Measurements from ENCODE around the gene NUP43. TPM values are rescaled to one million over a fixed set of nuclear protein-coding genes. Genes with fewer than 3 reads are reported as not detected.

NUP43 gene
- polyA plus RNA-seq, 2 of the 4 experiments (the other 2 are of a cell fraction), result 20.0 to 40.3 TPM

- Histone ChIP-seq H3K4me1 (no peaks in the 10 kb centered on the region), H3K27ac (no peak overlapping the region), H3K4me2 (no peak overlapping the region), H3K9me3 (no peaks in the 10 kb centered on the region), H3K4me3 (no peak overlapping the region)
- POLR2A ChIA-PET, result no interaction called here
- CTCF ChIA-PET, result interaction anchor here (0.6 kb wide), 2 partner anchors 10 to 1190 kb away, joined by 3 read pairs; no protein-coding TSS in a partner anchor
- WGBS (ENCODE audit: missing lambda C conversion rate), result 100% methylated on average over 2 of the region's 2 CpGs
- DNase-seq (ENCODE audit: low read depth in 1 of 2, low spot score in 1 of 2), result no peak
- TF ChIP-seq FOSB (CRISPR knock-in tag; IDR thresholded peaks at IDR 0.05), result no peak
- no peak for TF ChIP-seq CEBPB (IDR thresholded peaks at IDR 0.05)
- no peak for TF ChIP-seq KDM1A (IDR thresholded peaks at IDR 0.05; ENCODE audit: low read depth)
- TF ChIP-seq KDM5A (IDR thresholded peaks at IDR 0.05), result no peak
- ATAC-seq, result no peak
- no peak for FAIRE-seq
Measured at GRCh38 chr6:149698175-149698574, 48.2 kb downstream of the NUP43 start.

- no peaks in the 10 kb centered on the region for H3K9me3 ChIP-seq
- 68% methylated on average over 1 of the region's 1 CpG for WGBS (ENCODE audit: missing lambda C conversion rate)
- no peaks in the 10 kb centered on the region for H3K4me1 ChIP-seq
- DNase-seq (ENCODE audit: low read depth in 1 of 2, low spot score in 1 of 2) (no peak), ATAC-seq (no peak), FAIRE-seq (no peak)
- no peak overlapping the region for H3K4me3 ChIP-seq
- H3K27ac ChIP-seq, result no peak overlapping the region
- no peak overlapping the region for H3K4me2 ChIP-seq
- CTCF ChIA-PET, result no interaction called here
- POLR2A ChIA-PET, result no interaction called here
- TF ChIP-seq CTCF (IDR thresholded peaks at IDR 0.05) (no peak), HEYL (CRISPR knock-in tag; IDR thresholded peaks at IDR 0.05) (no peak), EP300 (IDR thresholded peaks at IDR 0.05) (no peak), JUN (IDR thresholded peaks at IDR 0.05) (no peak), ELK1 (IDR thresholded peaks at IDR 0.05; ENCODE audit: low read depth, low read length) (no peak), CBX8 (IDR thresholded peaks at IDR 0.05) (no peak), SMC3 (IDR thresholded peaks at IDR 0.05) (no peak), USF2 (IDR thresholded peaks at IDR 0.05) (no peak), BCL3 (IDR thresholded peaks at IDR 0.05) (no peak), FOXS1 (CRISPR knock-in tag; IDR thresholded peaks at IDR 0.05) (no peak), ZC3H11A (IDR thresholded peaks at IDR 0.05) (no peak)
Measured at GRCh38 chr6:149696901-149697300, 49.4 kb downstream of the NUP43 start.

- FAIRE-seq (no peak), DNase-seq (ENCODE audit: low read depth in 1 of 2, low spot score in 1 of 2) (no peak), ATAC-seq (no peak)
- ChIA-PET CTCF (interaction anchor here (0.8 kb wide), 1 partner anchor 10 kb away, joined by 3 read pairs; no protein-coding TSS in a partner anchor), POLR2A (no interaction called here)
- Histone ChIP-seq H3K4me2 (no peak overlapping the region), H3K4me3 (no peak overlapping the region), H3K4me1 (no peaks in the 10 kb centered on the region), H3K27ac (no peak overlapping the region), H3K9me3 (no peaks in the 10 kb centered on the region)
- 96% methylated on average over 2 of the region's 2 CpGs for WGBS (ENCODE audit: missing lambda C conversion rate)
- no peak for TF ChIP-seq ZFP36 (IDR thresholded peaks at IDR 0.05; ENCODE audit: borderline replicate concordance, partially characterized antibody)
Measured at GRCh38 chr6:149694921-149695320, 51.4 kb downstream of the NUP43 start.

- H3K4me3 ChIP-seq, result no peak overlapping the region
- no peaks in the 10 kb centered on the region for H3K4me1 ChIP-seq
- TF ChIP-seq RNF2 (IDR thresholded peaks at IDR 0.05; ENCODE audit: borderline replicate concordance, low read depth), result no peak
- TF ChIP-seq ELK1 (IDR thresholded peaks at IDR 0.05; ENCODE audit: low read depth, low read length), result no peak
- TF ChIP-seq PBX3 (IDR thresholded peaks at IDR 0.05), result no peak
- TF ChIP-seq EHMT2 (IDR thresholded peaks at IDR 0.05; ENCODE audit: low read depth), result no peak
- no peak for TF ChIP-seq MYC (IDR thresholded peaks at IDR 0.05; ENCODE audit: borderline replicate concordance, low read length)
- no peak for TF ChIP-seq FOXS1 (CRISPR knock-in tag; IDR thresholded peaks at IDR 0.05)
- no peak for TF ChIP-seq FOSB (CRISPR knock-in tag; IDR thresholded peaks at IDR 0.05)
- no peak for TF ChIP-seq POLR2A (IDR thresholded peaks at IDR 0.05; ENCODE audit: low read length)
- no peak for TF ChIP-seq RAD21 (conservative IDR thresholded peaks at IDR 0.05 in 1 of 2, IDR thresholded peaks at IDR 0.05 in 1 of 2)
- no peak for TF ChIP-seq ZNF302 (CRISPR knock-in tag; IDR thresholded peaks at IDR 0.05)
- TF ChIP-seq HOXA7 (CRISPR knock-in tag; IDR thresholded peaks at IDR 0.05), result no peak
- TF ChIP-seq NFE2L2 (conservative IDR thresholded peaks at IDR 0.05; ENCODE audit: low read length), result no peak
- FAIRE-seq (no peak), DNase-seq (ENCODE audit: low read depth in 1 of 2, low spot score in 1 of 2) (no peak), ATAC-seq (no peak)
- ChIA-PET CTCF (interaction anchor here (0.7 kb wide), 1 partner anchor 55 kb away, joined by 3 read pairs; no protein-coding TSS in a partner anchor), POLR2A (no interaction called here)
- 93% methylated on average over 2 of the region's 2 CpGs for WGBS (ENCODE audit: missing lambda C conversion rate)
- no peak overlapping the region for H3K27ac ChIP-seq
- no peaks in the 10 kb centered on the region for H3K9me3 ChIP-seq
- H3K4me2 ChIP-seq, result no peak overlapping the region
Measured at GRCh38 chr6:149691201-149691600, 55.1 kb downstream of the NUP43 start.
